Gastrocnemius medialis (tissue), 4 donors: ENCODE measurements around the gene PRKAG2. TPM values are rescaled to one million over a fixed set of nuclear protein-coding genes. Genes with fewer than 3 reads are reported as not detected.

Experiments
- ATAC-seq, 2 donors: fragments of 150-250 bp; one replicate each; pipeline ENCODE4 v1.9.1; 2016
- DNase-seq, 2 donors: peaks; one replicate each; pipeline ENCODE4 v3.0.0-alpha.2; 2019
- H3K27ac ChIP-seq, 4 donors: fragments of 200-600 bp; sonication (generic); 1 replicate in 1 of 4; 2 replicates in 3 of 4; pipeline ENCODE4 v1.5.1; 2016 to 2018; ENCODE audit warnings: mild to moderate bottlenecking in 2 of 4, moderate library complexity in 1 of 4
- H3K27me3 ChIP-seq, 3 donors: fragments of 200-600 bp; sonication (generic) in 2 of 3; 1 replicate in 1 of 3; 2 replicates in 2 of 3; pipeline versions ENCODE4 v1.5.1 to v1.6.0; 2016 to 2019; ENCODE audit warnings: mild to moderate bottlenecking in 1 of 3, moderate library complexity in 1 of 3
- H3K36me3 ChIP-seq, 2 donors: fragments of 200-600 bp; sonication (generic) in 1 of 2; one replicate each; pipeline ENCODE4 v1.5.1; 2017 to 2018
- H3K4me1 ChIP-seq, 2 donors: fragments of 200-600 bp; sonication (generic) in 1 of 2; one replicate each; pipeline ENCODE4 v1.5.1; 2016 to 2017; ENCODE audit warnings: mild to moderate bottlenecking in 2 of 2
- H3K4me3 ChIP-seq, 4 donors: fragments of 200-600 bp; sonication (generic) in 3 of 4; 1 replicate in 1 of 4; 2 replicates in 3 of 4; pipeline ENCODE4 v1.5.1; 2016 to 2019; ENCODE audit warnings: mild to moderate bottlenecking in 2 of 4
- H3K9me3 ChIP-seq, 3 donors: fragments of 200-600 bp; sonication (generic) in 2 of 3; 1 replicate in 1 of 3; 2 replicates in 2 of 3; pipeline ENCODE4 v1.5.1; 2016 to 2019
- POLR2A ChIP-seq, 2 donors: fragments of 450-650 bp; IDR thresholded peaks; one replicate each; pipeline ENCODE4 v1.6.1; 2017; ENCODE audit warnings: antibody characterized with exemption in 2 of 2, mild to moderate bottlenecking in 2 of 2, moderate library complexity in 2 of 2
- in situ Hi-C, 4 donors: fragments of 200-750 bp; cut with MboI; loops; one replicate each; pipeline versions ENCODE4 v1.15.0 to v1.8.0; 2017; ENCODE audit warnings: low sequenced_read_pairs in 4 of 4
- intact Hi-C: fragments of 100-400 bp; cut with DNase I; formaldehyde crosslinking; loops from one replicate; pipeline ENCODE4 v1.15.1; 2023; ENCODE audit warnings: low total_unique reads
- total RNA-seq, 4 donors: library from RNA; depleted of rRNA; stranded (reverse); fragments of >200 nt; gene quantifications; one replicate each; pipeline versions ENCODE4 v1.1.0 to v1.2.3, GENCODE V29; 2016
- TF ChIP-seq, protein P1 (sequence below), 5 experiments: fragments of 450-650 bp in 3 of 5; fragments of 200-600 bp in 2 of 5; sonication (generic) in 2 of 5; IDR thresholded peaks in 4 of 5; conservative IDR thresholded peaks in 1 of 5; 1 replicate in 4 of 5; 2 replicates in 1 of 5; pipeline ENCODE4 v1.5.1; 2016 to 2019; ENCODE audit warnings: antibody characterized with exemption in 5 of 5, mild to moderate bottlenecking in 3 of 5, moderate library complexity in 3 of 5

PRKAG2 gene
- total RNA-seq, 4 donors from 2014 or later: 5.3 to 32.6 (median 13.9) TPM

DNA sequence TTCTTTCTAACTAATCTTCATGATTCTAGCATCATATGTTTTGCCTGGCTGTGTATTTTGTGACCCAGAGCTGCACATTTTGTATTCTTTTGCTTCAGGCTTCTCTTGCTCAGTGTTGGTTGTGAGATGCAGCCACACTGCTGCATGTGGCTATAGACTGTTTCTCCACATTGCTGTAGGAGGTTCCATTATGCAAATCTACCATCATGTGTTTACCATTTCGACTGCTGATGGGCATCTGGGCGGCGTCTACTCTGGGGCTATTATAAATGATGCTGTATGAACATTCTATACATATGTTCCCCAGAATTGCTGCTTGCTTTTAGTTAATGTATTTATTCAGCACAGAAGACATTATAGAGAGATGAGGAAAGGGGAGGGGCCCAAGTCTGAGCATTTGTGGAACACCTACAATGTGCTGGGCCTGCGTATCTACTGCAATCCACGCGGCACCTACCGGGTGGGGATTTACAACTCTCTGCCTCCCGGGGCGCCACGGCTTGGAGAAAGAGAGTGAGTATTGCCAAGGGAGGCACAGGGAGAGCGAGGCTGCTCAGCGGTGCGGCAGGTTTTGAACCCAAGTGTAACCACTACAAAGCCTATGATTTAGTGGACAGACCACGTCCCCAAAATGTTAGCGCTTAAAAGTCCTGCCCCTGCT, 172.5 kb downstream of the PRKAG2 start:
- no peak overlapping the region for H3K4me3 ChIP-seq
- H3K4me1 ChIP-seq: peaks cover 29 to 33% of the 10 kb centered on the region in 2 donors
- ATAC-seq (no peak), DNase-seq (no peak)
- in situ Hi-C loops (no loop called here), intact Hi-C loops (no loop called here)
- no peaks in the 10 kb centered on the region for H3K36me3 ChIP-seq
- no peaks in the 10 kb centered on the region for H3K27me3 ChIP-seq
- peak overlapping the region in 1 of 4 donors; percentile 73 for H3K27ac ChIP-seq
- no peaks in the 10 kb centered on the region for H3K9me3 ChIP-seq
- TF ChIP-seq, protein P1, sequence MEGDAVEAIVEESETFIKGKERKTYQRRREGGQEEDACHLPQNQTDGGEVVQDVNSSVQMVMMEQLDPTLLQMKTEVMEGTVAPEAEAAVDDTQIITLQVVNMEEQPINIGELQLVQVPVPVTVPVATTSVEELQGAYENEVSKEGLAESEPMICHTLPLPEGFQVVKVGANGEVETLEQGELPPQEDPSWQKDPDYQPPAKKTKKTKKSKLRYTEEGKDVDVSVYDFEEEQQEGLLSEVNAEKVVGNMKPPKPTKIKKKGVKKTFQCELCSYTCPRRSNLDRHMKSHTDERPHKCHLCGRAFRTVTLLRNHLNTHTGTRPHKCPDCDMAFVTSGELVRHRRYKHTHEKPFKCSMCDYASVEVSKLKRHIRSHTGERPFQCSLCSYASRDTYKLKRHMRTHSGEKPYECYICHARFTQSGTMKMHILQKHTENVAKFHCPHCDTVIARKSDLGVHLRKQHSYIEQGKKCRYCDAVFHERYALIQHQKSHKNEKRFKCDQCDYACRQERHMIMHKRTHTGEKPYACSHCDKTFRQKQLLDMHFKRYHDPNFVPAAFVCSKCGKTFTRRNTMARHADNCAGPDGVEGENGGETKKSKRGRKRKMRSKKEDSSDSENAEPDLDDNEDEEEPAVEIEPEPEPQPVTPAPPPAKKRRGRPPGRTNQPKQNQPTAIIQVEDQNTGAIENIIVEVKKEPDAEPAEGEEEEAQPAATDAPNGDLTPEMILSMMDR (IDR thresholded peaks at IDR 0.05 in 4 of 5, conservative IDR thresholded peaks at IDR 0.05 in 1 of 5): no peak
- TF ChIP-seq POLR2A (IDR thresholded peaks at IDR 0.05): no peak

DNA sequence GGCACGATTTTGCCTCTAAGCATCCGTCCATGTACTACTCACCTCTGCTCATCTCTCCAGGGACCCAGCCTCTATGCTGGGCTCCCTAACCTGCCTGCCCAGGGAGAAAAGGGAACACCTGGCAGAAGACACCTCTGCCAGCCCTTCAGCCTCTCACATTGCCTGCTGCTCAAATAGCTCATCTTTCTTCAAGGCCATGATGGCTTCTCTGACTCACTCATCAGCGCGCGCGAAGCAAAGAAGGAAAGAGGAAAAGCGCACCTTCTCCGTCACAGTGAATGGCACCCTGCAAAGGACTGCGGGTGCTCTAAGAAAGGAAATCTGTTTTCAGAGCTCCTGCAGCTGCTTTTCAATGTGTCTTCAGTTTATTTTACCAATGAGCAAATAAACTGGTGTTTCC, 174.0 kb downstream of the PRKAG2 start:
- intact Hi-C loops (no loop called here), in situ Hi-C loops (no loop called here)
- Histone ChIP-seq H3K36me3 (no peaks in the 10 kb centered on the region), H3K27ac (no peak overlapping the region), H3K27me3 (no peaks in the 10 kb centered on the region), H3K4me3 (no peak overlapping the region), H3K4me1 (peaks cover 22 to 23% of the 10 kb centered on the region in 2 donors), H3K9me3 (no peaks in the 10 kb centered on the region)
- no peak for TF ChIP-seq POLR2A (IDR thresholded peaks at IDR 0.05)
- TF ChIP-seq, protein P1 (IDR thresholded peaks at IDR 0.05 in 4 of 5, conservative IDR thresholded peaks at IDR 0.05 in 1 of 5): no peak
- ATAC-seq: no peak
- no peak for DNase-seq

DNA sequence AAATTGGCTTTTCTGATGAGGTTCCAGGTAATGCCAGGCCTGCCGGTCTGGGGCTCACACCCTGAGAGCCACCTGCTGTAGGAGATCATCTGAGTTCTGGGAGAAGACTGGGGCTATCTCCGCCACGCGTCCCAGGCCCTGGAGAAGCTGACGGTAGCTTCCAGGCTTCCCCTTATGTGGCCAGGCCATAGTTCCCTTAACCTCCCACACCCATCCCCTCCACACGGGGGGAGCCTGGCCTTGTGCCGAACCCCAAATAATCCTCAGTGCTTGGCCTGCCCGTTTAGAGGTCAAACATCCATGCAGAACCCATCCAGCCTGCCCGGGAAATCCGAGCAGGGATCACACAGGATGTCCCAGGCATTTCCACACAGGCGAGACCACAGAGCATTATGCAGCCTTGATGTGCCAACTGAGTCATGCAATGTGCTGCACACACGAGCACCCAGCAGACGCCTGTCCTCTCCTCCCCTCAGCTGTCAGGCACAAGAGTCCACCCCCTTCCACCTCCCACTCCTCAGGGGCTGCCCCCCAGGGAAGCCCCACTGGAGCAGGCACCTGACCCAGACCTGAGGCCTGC, 176.2 kb downstream of the PRKAG2 start:
- Histone ChIP-seq H3K27me3 (no peaks in the 10 kb centered on the region), H3K36me3 (no peaks in the 10 kb centered on the region), H3K9me3 (no peaks in the 10 kb centered on the region), H3K27ac (peak overlapping the region in 2 of 4 donors; percentile 23 to 38), H3K4me1 (peaks cover 12 to 18% of the 10 kb centered on the region in 2 donors), H3K4me3 (no peak overlapping the region)
- in situ Hi-C loops (no loop called here), intact Hi-C loops (no loop called here)
- ATAC-seq: peak; percentile 35 to 52
- peak; percentile 28 to 57 for DNase-seq
- TF ChIP-seq POLR2A (IDR thresholded peaks at IDR 0.05): no peak
- TF ChIP-seq, protein P1 (IDR thresholded peaks at IDR 0.05 in 4 of 5, conservative IDR thresholded peaks at IDR 0.05 in 1 of 5): no peak

DNA sequence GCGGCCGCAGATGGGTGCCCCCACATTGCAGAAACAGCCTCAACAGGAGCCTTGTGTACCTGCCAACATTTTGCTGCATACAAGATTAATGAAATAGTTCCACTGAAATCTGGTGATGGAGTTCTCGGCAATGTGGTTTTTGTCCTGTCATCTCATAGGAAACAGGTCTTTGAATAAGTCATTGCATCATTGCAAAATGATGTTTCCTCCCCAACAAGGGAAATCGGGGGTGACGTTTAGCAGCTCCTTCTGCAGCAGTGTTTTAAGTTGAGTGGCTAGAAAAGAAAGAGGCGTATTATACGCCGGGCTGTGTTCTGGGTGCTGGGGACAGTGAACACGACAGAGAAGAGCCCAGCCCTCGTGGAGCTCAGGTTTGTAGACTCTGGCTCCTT, 177.0 kb downstream of the PRKAG2 start:
- Histone ChIP-seq H3K4me1 (peaks cover 11 to 17% of the 10 kb centered on the region in 2 donors), H3K9me3 (no peaks in the 10 kb centered on the region), H3K27ac (peak overlapping the region in 1 of 4 donors; percentile 38), H3K4me3 (no peak overlapping the region), H3K27me3 (no peaks in the 10 kb centered on the region), H3K36me3 (no peaks in the 10 kb centered on the region)
- DNase-seq: no peak
- in situ Hi-C loops: no loop called here
- intact Hi-C loops: no loop called here
- ATAC-seq: no peak
- TF ChIP-seq POLR2A (IDR thresholded peaks at IDR 0.05): no peak
- TF ChIP-seq, protein P1 (IDR thresholded peaks at IDR 0.05 in 4 of 5, conservative IDR thresholded peaks at IDR 0.05 in 1 of 5): no peak
